Measurements from ENCODE around the gene WT1.

WT1 gene

DNA sequence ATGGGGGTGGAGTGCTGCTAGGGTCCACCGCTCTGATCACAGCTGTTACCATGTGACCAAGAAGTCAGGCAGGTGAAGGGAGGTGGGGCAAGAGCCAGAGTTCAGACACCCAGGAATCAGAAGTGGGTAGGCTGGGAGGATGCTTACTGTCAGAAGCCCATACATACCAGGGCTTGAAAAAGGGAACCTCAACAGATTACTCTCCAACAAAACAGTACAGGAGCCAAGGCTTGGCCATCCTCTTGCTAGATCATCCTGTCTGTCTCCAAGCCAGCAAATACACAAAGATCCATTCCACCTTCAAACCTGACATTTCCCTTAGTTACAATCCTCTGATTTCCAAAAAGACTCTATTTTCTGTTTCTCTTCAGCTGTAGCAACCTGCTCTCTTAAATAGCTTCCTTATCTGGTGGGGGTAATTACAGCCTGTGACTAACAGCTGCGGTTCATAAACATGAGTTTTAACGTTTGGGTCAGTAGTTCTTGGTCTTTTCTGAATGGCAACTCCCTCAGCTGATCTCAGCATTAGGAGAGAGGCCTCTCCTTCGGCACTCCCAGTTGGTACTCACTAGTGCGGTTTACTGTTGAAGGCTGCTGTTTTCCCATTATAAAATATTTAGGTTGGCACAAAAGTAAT is 31.1 kb upstream of the WT1 start:
- DNase-seq (ENCODE audit: low read depth): no peak
- H3K4me3 ChIP-seq (ENCODE audit: low read length): no peak overlapping the region
- TF ChIP-seq, protein P1, sequence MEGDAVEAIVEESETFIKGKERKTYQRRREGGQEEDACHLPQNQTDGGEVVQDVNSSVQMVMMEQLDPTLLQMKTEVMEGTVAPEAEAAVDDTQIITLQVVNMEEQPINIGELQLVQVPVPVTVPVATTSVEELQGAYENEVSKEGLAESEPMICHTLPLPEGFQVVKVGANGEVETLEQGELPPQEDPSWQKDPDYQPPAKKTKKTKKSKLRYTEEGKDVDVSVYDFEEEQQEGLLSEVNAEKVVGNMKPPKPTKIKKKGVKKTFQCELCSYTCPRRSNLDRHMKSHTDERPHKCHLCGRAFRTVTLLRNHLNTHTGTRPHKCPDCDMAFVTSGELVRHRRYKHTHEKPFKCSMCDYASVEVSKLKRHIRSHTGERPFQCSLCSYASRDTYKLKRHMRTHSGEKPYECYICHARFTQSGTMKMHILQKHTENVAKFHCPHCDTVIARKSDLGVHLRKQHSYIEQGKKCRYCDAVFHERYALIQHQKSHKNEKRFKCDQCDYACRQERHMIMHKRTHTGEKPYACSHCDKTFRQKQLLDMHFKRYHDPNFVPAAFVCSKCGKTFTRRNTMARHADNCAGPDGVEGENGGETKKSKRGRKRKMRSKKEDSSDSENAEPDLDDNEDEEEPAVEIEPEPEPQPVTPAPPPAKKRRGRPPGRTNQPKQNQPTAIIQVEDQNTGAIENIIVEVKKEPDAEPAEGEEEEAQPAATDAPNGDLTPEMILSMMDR (IDR thresholded peaks at IDR 0.05; ENCODE audit: insufficient read depth, low read depth, low read length, missing control alignments): no peak

DNA sequence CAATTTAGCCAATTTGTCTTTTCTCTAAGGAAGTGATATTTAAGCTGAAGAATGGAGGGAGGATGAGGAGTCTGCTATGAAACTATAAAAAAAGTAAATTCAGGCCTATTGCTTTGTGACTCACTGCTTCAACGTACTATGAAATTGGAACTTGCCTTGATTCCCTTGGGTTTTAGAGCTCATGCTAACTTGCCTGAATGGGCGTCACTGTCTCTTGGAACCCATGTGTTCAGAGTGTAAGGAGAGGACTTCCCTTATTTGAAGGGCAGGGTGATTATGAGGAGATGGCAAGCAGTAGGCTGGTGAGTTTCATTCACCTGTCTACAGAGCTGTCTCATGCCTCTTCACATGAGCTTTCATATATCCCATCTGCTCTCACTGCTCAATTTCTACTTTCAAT is 28.7 kb upstream of the WT1 start:
- no peak for DNase-seq (ENCODE audit: low read depth)
- TF ChIP-seq, protein P1 (IDR thresholded peaks at IDR 0.05; ENCODE audit: insufficient read depth, low read depth, low read length, missing control alignments): no peak
- no peak overlapping the region for H3K4me3 ChIP-seq (ENCODE audit: low read length)

DNA sequence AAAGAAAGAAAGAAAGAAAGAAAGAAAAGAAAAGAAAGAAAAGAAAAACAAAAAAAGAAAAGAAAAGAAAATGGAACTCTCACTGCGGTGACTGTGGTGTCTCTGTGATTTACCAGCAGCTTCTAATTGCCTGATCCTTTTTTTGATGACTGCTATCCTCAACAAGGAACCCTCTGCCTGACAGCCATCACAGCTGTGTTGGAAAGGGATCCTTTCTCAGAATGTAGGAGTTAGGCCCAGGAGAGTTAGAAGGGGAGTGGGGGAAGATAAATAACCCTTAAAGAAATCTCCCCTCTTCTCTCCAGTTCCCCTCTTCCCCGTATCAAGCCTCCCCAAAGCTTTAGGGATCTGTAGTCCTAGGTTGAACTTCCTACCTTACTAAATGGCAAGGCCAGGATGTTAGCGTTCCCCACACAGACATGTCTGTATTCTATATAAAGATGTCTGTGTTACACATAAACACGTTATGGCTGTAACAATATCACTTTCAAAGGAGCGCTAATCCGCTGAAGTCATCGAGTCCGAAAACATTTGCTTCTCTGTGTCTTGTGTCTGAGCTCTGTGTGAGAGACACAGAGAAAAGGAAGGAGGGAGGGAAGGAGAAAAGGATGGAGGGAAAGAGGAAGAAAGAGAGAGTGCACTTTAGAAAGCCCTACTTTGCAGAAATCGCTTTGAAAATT is 26.8 kb upstream of the WT1 start:
- no peak overlapping the region for H3K4me3 ChIP-seq (ENCODE audit: low read length)
- DNase-seq (ENCODE audit: low read depth): no peak

GRCh38 chr11:32456864-32457263 is 21.5 kb upstream of the WT1 start:
- TF ChIP-seq, protein P1 (IDR thresholded peaks at IDR 0.05; ENCODE audit: insufficient read depth, low read depth, low read length, missing control alignments): no peak
- no peak overlapping the region for H3K4me3 ChIP-seq (ENCODE audit: low read length)
- no peak for DNase-seq (ENCODE audit: low read depth)

More for the DNA sequence above, 26.8 kb upstream of the WT1 start:
- TF ChIP-seq, protein P1 (IDR thresholded peaks at IDR 0.05; ENCODE audit: insufficient read depth, low read depth, low read length, missing control alignments): no peak

GRCh38 chr11:32454993-32455392 is 19.7 kb upstream of the WT1 start:
- no peak overlapping the region for H3K4me3 ChIP-seq (ENCODE audit: low read length)
- DNase-seq (ENCODE audit: low read depth): no peak
- TF ChIP-seq, protein P1 (IDR thresholded peaks at IDR 0.05; ENCODE audit: insufficient read depth, low read depth, low read length, missing control alignments): no peak

DNA sequence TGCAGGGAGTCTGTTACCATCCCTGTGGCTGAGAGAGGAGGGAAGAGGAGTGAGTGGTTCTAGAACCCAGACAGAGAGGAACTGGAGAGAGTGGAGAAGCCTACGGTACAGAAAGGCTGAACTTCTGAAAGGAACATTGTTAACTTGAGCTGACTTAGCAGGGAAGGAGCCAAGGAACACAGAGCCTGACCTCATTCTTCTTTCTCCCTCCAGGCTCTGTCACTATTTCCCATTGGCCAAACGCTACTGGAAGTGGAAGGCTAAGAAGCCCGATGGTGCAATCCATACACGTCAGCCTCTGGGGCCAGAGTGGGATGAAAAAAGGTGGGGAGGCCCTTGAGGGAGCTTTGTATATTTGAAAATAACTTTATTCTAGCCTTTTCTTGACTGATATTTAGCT is 16.5 kb upstream of the WT1 start:
- H3K4me3 ChIP-seq (ENCODE audit: low read length): no peak overlapping the region
- TF ChIP-seq, protein P1 (IDR thresholded peaks at IDR 0.05; ENCODE audit: insufficient read depth, low read depth, low read length, missing control alignments): no peak
- DNase-seq (ENCODE audit: low read depth): no peak

- no peak for DNase-seq (ENCODE audit: low read depth)
- TF ChIP-seq, protein P1 (IDR thresholded peaks at IDR 0.05; ENCODE audit: insufficient read depth, low read depth, low read length, missing control alignments): no peak
- no peak overlapping the region for H3K4me3 ChIP-seq (ENCODE audit: low read length)
Measured at GRCh38 chr11:32450372-32450771, 15.0 kb upstream of the WT1 start.

Measured in epithelial cell of esophagus (primary cell).